SU-DHL-6 (cell line): Measurements from ENCODE around the gene CHD6.

ENCODE experiments used
- CTCF ChIP-seq: fragments of 200-600 bp; sonication (generic); IDR thresholded peaks from one replicate; pipeline ENCODE4 v1.5.1; 2017; ENCODE audit warnings: antibody characterized with exemption, mild to moderate bottlenecking, low read length, moderate library complexity; ENCODE audit not compliant: insufficient read depth, poor library complexity, severe bottlenecking
- EZH2phosphoT487 ChIP-seq: fragments of 200-600 bp; sonication (generic), shearing (Covaris generic); conservative IDR thresholded peaks from 2 replicates; pipeline ENCODE4 v1.6.1; 2018; ENCODE audit warnings: mild to moderate bottlenecking, antibody characterized with exemption, low read length, moderate library complexity, mixed read lengths

- TF ChIP-seq CTCF (no peak), EZH2phosphoT487 (no peak)
Observed at GRCh38 chr20:41453010-41453950, 164.9 kb downstream of the CHD6 start.
